HCT116 (cell line): ENCODE results near the gene ZNF333. TPM values are rescaled to one million over a fixed set of nuclear protein-coding genes. Genes with fewer than 3 reads are reported as not detected.
"Not testable (repeated sequence)": the region's sequence is repeated elsewhere in the genome, so short reads cannot be mapped to it uniquely, and the experiment has no call there.

ENCODE experiments used
- ATAC-seq: fragments of 200-7000 bp; cut with Tn5 transposase; 2 replicates; pipeline ENCODE4 v1.9.1; 2020; ENCODE audit warnings: mild to moderate bottlenecking, moderate library complexity
- BruUV-seq: library from RNA; stranded (reverse); fragments of 400-500 nt; replicated peaks from 2 replicates; lab custom pipeline; 2021; lab: Mats Ljungman, UMichigan
- CTCF ChIA-PET: fragments of 300-600 bp; sonication (Branson Sonifier 250); formaldehyde crosslinking; loops from one replicate; lab custom pipeline; 2021; ENCODE audit warnings: antibody characterized with exemption; lab: Charles Lee
- POLR2A ChIA-PET: fragments of 300-600, 350-600 bp; sonication (Branson Sonifier 250); formaldehyde crosslinking; loops from one replicate; lab custom pipeline; 2021; ENCODE audit warnings: antibody characterized with exemption; lab: Charles Lee
- RAD21 ChIA-PET, 2 experiments: fragments of 300-600 bp; sonication (Branson Sonifier 250); formaldehyde crosslinking; loops; one replicate each; lab custom pipeline; 2023; ENCODE audit warnings: low total read pairs in 2 of 2; ENCODE audit not compliant: uncharacterized antibody in 2 of 2, unreplicated experiment in 2 of 2, low non-redundant PET in 1 of 2; lab: Charles Lee
- DNase-seq: peaks from one replicate; pipeline ENCODE4 v3.0.0-alpha.2; 2010; ENCODE audit warnings: low read depth, low spot score
- H2AFZ ChIP-seq: fragments of 200-600 bp; shearing (Covaris generic), sonication (generic); 2 replicates; pipeline ENCODE4 v1.6.1; 2017; ENCODE audit warnings: low read depth, mixed run types, mixed read lengths, antibody characterized with exemption, low read length; ENCODE audit not compliant: poor library complexity, severe bottlenecking
- H3K27ac ChIP-seq: 2 replicates; pipeline ENCODE4 v1.5.1; 2012; ENCODE audit warnings: low read depth, low read length
- H3K27me3 ChIP-seq: fragments of 200-600 bp; sonication (generic); 2 replicates; pipeline ENCODE4 v1.6.1; 2016; ENCODE audit warnings: mixed run types, low read length, mixed read lengths; ENCODE audit not compliant: insufficient read depth
- H3K36me3 ChIP-seq, 2 experiments: fragments of 200-500 bp in 1 of 2; fragments of 200-600 bp in 1 of 2; sonication (Bioruptor generic) in 1 of 2; sonication (generic) in 1 of 2; 2 replicates each; pipeline versions ENCODE4 v1.5.1 to v1.6.1; 2014 to 2016; ENCODE audit warnings: low read length in 2 of 2, inconsistent platforms in 1 of 2, mixed read lengths in 1 of 2, mixed run types in 1 of 2; ENCODE audit not compliant: insufficient read depth in 2 of 2, control insufficient read depth in 1 of 2
- H3K4me1 ChIP-seq, 2 experiments: fragments of 200-600 bp in 1 of 2; sonication (generic) in 1 of 2; 2 replicates each; pipeline versions ENCODE4 v1.5.1 to v1.6.1; 2012 to 2017; ENCODE audit warnings: low read length in 2 of 2, inconsistent platforms in 1 of 2, mild to moderate bottlenecking in 1 of 2, mixed read lengths in 1 of 2, mixed run types in 1 of 2, moderate library complexity in 1 of 2; ENCODE audit not compliant: insufficient read depth in 2 of 2, control insufficient read depth in 1 of 2
- H3K4me2 ChIP-seq: fragments of 200-600 bp; sonication (generic); 2 replicates; pipeline ENCODE4 v1.6.1; 2017; ENCODE audit warnings: mixed run types, low read length, mixed read lengths
- H3K4me3 ChIP-seq, 2 experiments: fragments of 200-600 bp in 1 of 2; sonication (generic) in 1 of 2; replicated peaks in 1 of 2; 2 replicates each; pipeline ENCODE4 v1.5.1; 2011 to 2016; ENCODE audit warnings: low read length in 2 of 2, control low read depth in 1 of 2, low read depth in 1 of 2, mild to moderate bottlenecking in 1 of 2, mixed read lengths in 1 of 2, mixed run types in 1 of 2
- H3K79me2 ChIP-seq: fragments of 200-600 bp; sonication (generic); 2 replicates; pipeline ENCODE4 v1.6.1; 2017; ENCODE audit warnings: mild to moderate bottlenecking, mixed run types, low read length, moderate library complexity, mixed read lengths; ENCODE audit not compliant: insufficient read depth
- H3K9ac ChIP-seq: fragments of 200-600 bp; sonication (generic); 2 replicates; pipeline ENCODE4 v1.6.1; 2016; ENCODE audit warnings: low read length, mixed read lengths
- H3K9me2 ChIP-seq: fragments of 200-600 bp; sonication (generic), shearing (Covaris generic); 2 replicates; pipeline ENCODE4 v1.6.1; 2017; ENCODE audit warnings: mixed run types, mild to moderate bottlenecking, moderate library complexity; ENCODE audit not compliant: insufficient read depth
- H3K9me3 ChIP-seq, 2 experiments: fragments of 200-500 bp in 1 of 2; fragments of 200-600 bp in 1 of 2; sonication (Bioruptor generic) in 1 of 2; sonication (generic) in 1 of 2; 2 replicates each; pipeline ENCODE4 v1.6.1; 2014 to 2017; ENCODE audit warnings: low read length in 2 of 2, mixed read lengths in 2 of 2, inconsistent platforms in 1 of 2, low read depth in 1 of 2, mild to moderate bottlenecking in 1 of 2, mixed run types in 1 of 2, moderate library complexity in 1 of 2; ENCODE audit not compliant: control insufficient read depth in 1 of 2, insufficient read depth in 1 of 2
- H4K20me1 ChIP-seq: fragments of 200-600 bp; sonication (generic), shearing (Covaris generic); 2 replicates; pipeline ENCODE4 v1.6.1; 2017; ENCODE audit warnings: mixed run types, mild to moderate bottlenecking, moderate library complexity; ENCODE audit not compliant: insufficient read depth
- CEBPB ChIP-seq: IDR thresholded peaks from 2 replicates; pipeline ENCODE4 v1.6.1; 2012; ENCODE audit warnings: low read depth
- EGR1 ChIP-seq: IDR thresholded peaks from 2 replicates; pipeline ENCODE4 v1.6.1; 2012; ENCODE audit warnings: low read depth
- ELF1 ChIP-seq: IDR thresholded peaks from 2 replicates; pipeline ENCODE4 v1.6.1; 2012; ENCODE audit warnings: low read depth, borderline replicate concordance
- FOSL1 ChIP-seq: IDR thresholded peaks from 2 replicates; pipeline ENCODE4 v1.6.1; 2012; ENCODE audit warnings: low read depth
- JUND ChIP-seq: IDR thresholded peaks from 2 replicates; pipeline ENCODE4 v1.6.1; 2012
- POLR2A ChIP-seq: IDR thresholded peaks from 2 replicates; pipeline ENCODE4 v1.7.0; 2011; ENCODE audit warnings: borderline replicate concordance; ENCODE audit not compliant: insufficient read depth, insufficient read length; ENCODE audit errors: extremely low read depth
- POLR2AphosphoS5 ChIP-seq: IDR thresholded peaks from 2 replicates; pipeline ENCODE4 v1.6.1; 2011; ENCODE audit warnings: mild to moderate bottlenecking, low read depth, low read length, moderate library complexity
- SIN3A ChIP-seq: IDR thresholded peaks from 2 replicates; pipeline ENCODE4 v1.6.1; 2012; ENCODE audit warnings: low read depth
- TCF7L2 ChIP-seq: IDR thresholded peaks from 2 replicates; pipeline ENCODE4 v1.7.0; 2011; ENCODE audit warnings: borderline replicate concordance, inconsistent platforms; ENCODE audit not compliant: insufficient read depth, insufficient read length; ENCODE audit errors: extremely low read depth
- ZFX ChIP-seq: fragments of 450-650 bp; IDR thresholded peaks from 2 replicates; pipeline ENCODE4 v1.6.1; 2017
- intact Hi-C: fragments of 100-400 bp; cut with micrococcal nuclease; formaldehyde crosslinking; loops from 2 replicates; pipeline ENCODE4 v1.10.0; 2022
- total RNA-seq: library from RNA; stranded (reverse); gene quantifications from one replicate; pipeline ENCODE4 v1.2.1, GENCODE V29; 2021; ENCODE audit not compliant: unreplicated experiment
- TF ChIP-seq, protein P1 (sequence below): IDR thresholded peaks from 2 replicates; pipeline ENCODE4 v1.6.1; 2012
- TF ChIP-seq, protein P2 (sequence below): IDR thresholded peaks from 2 replicates; pipeline ENCODE4 v1.6.1; 2011; ENCODE audit warnings: mild to moderate bottlenecking, low read length, moderate library complexity; ENCODE audit not compliant: insufficient replicate concordance; ENCODE audit errors: extremely low read depth
- TF ChIP-seq, protein P3 (sequence below): IDR thresholded peaks from 2 replicates; pipeline ENCODE4 v1.6.1; 2012
- TF ChIP-seq, protein P4 (sequence below), 3 experiments: fragments of 200-600 bp in 1 of 3; sonication (generic) in 1 of 3; IDR thresholded peaks in 2 of 3; conservative IDR thresholded peaks in 1 of 3; 2 replicates each; pipeline ENCODE4 v1.5.1; 2012 to 2017; ENCODE audit warnings: low read depth in 2 of 3, low read length in 2 of 3, antibody characterized with exemption in 1 of 3, borderline replicate concordance in 1 of 3, control low read depth in 1 of 3, mild to moderate bottlenecking in 1 of 3, mixed read lengths in 1 of 3, mixed run types in 1 of 3, moderate library complexity in 1 of 3; ENCODE audit not compliant: insufficient read depth in 1 of 3
- TF ChIP-seq, protein P5 (sequence below): IDR thresholded peaks from 2 replicates; pipeline ENCODE4 v1.6.1; 2012; ENCODE audit warnings: low read depth

ZNF333 gene
- total RNA-seq, 1 experiment from 2014 or later: 9.2 TPM

DNA sequence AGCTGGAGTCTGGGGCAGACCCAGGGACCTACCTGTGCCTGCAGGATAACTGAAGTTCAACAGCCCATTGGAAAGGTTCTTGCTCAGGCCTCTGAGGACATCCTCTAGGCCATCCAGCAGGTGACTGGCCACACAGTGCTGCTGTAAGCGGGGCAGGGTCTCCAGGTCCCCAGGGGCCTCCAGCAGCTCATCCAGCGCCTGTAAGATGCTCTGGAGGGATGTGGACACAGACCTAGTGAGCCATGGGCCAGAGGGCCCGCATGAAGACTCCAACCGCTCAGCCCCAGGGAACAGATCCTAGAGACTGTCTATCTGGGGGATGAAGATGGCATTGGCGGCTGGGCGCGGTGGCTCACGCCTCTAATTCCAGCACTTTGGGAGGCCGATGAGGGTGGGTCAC, 74.6 kb downstream of the ZNF333 start:
- CTCF ChIA-PET: no interaction called here
- no peaks in the 10 kb centered on the region for H3K79me2 ChIP-seq
- no peaks in the 10 kb centered on the region for H4K20me1 ChIP-seq
- no peaks in the 10 kb centered on the region for H3K9me2 ChIP-seq
- no peak overlapping the region for H3K27ac ChIP-seq
- POLR2A ChIA-PET: interaction anchor here (1.3 kb wide), 1 partner anchor 12 kb away, joined by 3 read pairs; no protein-coding TSS in a partner anchor
- ATAC-seq (no peak), DNase-seq (no peak)
- H3K4me1 ChIP-seq: no peaks in the 10 kb centered on the region
- no peaks in the 10 kb centered on the region for H3K27me3 ChIP-seq
- no peaks in the 10 kb centered on the region for H3K9me3 ChIP-seq
- H3K9ac ChIP-seq: no peak overlapping the region
- H3K4me3 ChIP-seq: no peak overlapping the region
- intact Hi-C loops: no loop called here
- no peak overlapping the region for H3K4me2 ChIP-seq
- TF ChIP-seq ELF1 (no peak), ZFX (no peak), POLR2AphosphoS5 (no peak), FOSL1 (no peak), JUND (no peak), POLR2A (no peak), CEBPB (no peak), SIN3A (no peak), EGR1 (no peak), TCF7L2 (no peak)
- TF ChIP-seq, protein P1, sequence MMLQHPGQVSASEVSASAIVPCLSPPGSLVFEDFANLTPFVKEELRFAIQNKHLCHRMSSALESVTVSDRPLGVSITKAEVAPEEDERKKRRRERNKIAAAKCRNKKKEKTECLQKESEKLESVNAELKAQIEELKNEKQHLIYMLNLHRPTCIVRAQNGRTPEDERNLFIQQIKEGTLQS: no peak
- TF ChIP-seq, protein P2, sequence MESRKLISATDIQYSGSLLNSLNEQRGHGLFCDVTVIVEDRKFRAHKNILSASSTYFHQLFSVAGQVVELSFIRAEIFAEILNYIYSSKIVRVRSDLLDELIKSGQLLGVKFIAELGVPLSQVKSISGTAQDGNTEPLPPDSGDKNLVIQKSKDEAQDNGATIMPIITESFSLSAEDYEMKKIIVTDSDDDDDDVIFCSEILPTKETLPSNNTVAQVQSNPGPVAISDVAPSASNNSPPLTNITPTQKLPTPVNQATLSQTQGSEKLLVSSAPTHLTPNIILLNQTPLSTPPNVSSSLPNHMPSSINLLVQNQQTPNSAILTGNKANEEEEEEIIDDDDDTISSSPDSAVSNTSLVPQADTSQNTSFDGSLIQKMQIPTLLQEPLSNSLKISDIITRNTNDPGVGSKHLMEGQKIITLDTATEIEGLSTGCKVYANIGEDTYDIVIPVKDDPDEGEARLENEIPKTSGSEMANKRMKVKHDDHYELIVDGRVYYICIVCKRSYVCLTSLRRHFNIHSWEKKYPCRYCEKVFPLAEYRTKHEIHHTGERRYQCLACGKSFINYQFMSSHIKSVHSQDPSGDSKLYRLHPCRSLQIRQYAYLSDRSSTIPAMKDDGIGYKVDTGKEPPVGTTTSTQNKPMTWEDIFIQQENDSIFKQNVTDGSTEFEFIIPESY: no peak
- TF ChIP-seq, protein P3, sequence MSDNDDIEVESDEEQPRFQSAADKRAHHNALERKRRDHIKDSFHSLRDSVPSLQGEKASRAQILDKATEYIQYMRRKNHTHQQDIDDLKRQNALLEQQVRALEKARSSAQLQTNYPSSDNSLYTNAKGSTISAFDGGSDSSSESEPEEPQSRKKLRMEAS: no peak
- TF ChIP-seq, protein P4, sequence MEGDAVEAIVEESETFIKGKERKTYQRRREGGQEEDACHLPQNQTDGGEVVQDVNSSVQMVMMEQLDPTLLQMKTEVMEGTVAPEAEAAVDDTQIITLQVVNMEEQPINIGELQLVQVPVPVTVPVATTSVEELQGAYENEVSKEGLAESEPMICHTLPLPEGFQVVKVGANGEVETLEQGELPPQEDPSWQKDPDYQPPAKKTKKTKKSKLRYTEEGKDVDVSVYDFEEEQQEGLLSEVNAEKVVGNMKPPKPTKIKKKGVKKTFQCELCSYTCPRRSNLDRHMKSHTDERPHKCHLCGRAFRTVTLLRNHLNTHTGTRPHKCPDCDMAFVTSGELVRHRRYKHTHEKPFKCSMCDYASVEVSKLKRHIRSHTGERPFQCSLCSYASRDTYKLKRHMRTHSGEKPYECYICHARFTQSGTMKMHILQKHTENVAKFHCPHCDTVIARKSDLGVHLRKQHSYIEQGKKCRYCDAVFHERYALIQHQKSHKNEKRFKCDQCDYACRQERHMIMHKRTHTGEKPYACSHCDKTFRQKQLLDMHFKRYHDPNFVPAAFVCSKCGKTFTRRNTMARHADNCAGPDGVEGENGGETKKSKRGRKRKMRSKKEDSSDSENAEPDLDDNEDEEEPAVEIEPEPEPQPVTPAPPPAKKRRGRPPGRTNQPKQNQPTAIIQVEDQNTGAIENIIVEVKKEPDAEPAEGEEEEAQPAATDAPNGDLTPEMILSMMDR (IDR thresholded peaks at IDR 0.05 in 2 of 3, conservative IDR thresholded peaks at IDR 0.05 in 1 of 3; ENCODE audit: borderline replicate concordance in 1 of 3, insufficient read depth in 1 of 3, low read depth in 2 of 3, low read length in 2 of 3): no peak
- TF ChIP-seq, protein P5, sequence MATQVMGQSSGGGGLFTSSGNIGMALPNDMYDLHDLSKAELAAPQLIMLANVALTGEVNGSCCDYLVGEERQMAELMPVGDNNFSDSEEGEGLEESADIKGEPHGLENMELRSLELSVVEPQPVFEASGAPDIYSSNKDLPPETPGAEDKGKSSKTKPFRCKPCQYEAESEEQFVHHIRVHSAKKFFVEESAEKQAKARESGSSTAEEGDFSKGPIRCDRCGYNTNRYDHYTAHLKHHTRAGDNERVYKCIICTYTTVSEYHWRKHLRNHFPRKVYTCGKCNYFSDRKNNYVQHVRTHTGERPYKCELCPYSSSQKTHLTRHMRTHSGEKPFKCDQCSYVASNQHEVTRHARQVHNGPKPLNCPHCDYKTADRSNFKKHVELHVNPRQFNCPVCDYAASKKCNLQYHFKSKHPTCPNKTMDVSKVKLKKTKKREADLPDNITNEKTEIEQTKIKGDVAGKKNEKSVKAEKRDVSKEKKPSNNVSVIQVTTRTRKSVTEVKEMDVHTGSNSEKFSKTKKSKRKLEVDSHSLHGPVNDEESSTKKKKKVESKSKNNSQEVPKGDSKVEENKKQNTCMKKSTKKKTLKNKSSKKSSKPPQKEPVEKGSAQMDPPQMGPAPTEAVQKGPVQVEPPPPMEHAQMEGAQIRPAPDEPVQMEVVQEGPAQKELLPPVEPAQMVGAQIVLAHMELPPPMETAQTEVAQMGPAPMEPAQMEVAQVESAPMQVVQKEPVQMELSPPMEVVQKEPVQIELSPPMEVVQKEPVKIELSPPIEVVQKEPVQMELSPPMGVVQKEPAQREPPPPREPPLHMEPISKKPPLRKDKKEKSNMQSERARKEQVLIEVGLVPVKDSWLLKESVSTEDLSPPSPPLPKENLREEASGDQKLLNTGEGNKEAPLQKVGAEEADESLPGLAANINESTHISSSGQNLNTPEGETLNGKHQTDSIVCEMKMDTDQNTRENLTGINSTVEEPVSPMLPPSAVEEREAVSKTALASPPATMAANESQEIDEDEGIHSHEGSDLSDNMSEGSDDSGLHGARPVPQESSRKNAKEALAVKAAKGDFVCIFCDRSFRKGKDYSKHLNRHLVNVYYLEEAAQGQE: no peak
- TF ChIP-seq, all 23 proteins: peak for 0
- Histone ChIP-seq H3K36me3 (peaks cover 0 to 8% of the 10 kb centered on the region in 2 experiments; a peak in 2 of 4 replicates), H2AFZ (no peak overlapping the region)
- no TSS peak for BruUV-seq
- RAD21 ChIA-PET: no interaction called here

DNA sequence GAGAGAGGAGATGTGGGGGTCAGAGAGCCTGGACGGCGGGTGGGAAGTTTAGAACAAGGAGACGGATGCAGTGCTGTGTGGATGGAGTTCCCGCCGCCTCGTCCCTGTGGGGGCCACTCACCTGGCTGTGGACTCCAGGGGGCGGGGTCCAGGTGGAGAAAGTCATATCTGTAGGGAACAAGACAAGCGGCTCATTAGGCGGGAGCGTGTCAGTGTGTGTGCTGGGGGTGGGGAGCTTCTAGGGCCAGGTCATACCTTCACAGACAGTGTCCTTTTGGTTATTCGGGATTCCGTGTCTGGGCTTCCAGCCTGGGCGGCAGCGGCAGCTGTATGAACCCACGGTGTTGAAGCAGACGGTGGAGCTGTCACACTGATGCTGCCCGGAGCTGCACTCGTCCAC, 75.6 kb downstream of the ZNF333 start:
- H3K4me1 ChIP-seq, POLR2A ChIA-PET, H3K27ac ChIP-seq, ATAC-seq, H3K27me3 ChIP-seq, BruUV-seq, H3K4me3 ChIP-seq, RAD21 ChIA-PET, H2AFZ ChIP-seq, H3K9me3 ChIP-seq, H3K79me2 ChIP-seq, DNase-seq, H4K20me1 ChIP-seq, H3K4me2 ChIP-seq, CTCF ChIA-PET, H3K9me2 ChIP-seq, intact Hi-C loops, H3K9ac ChIP-seq: not testable (repeated sequence)
- H3K36me3 ChIP-seq: peaks cover 0 to 12% of the 10 kb centered on the region in 2 experiments; a peak in 2 of 4 replicates
